Femur (tissue), 1 donor: ENCODE data around the gene LRIT3.

Experiments used
- DNase-seq: peaks from one replicate; pipeline ENCODE4 v3.0.0-alpha.2; 2017

LRIT3 gene

DNA sequence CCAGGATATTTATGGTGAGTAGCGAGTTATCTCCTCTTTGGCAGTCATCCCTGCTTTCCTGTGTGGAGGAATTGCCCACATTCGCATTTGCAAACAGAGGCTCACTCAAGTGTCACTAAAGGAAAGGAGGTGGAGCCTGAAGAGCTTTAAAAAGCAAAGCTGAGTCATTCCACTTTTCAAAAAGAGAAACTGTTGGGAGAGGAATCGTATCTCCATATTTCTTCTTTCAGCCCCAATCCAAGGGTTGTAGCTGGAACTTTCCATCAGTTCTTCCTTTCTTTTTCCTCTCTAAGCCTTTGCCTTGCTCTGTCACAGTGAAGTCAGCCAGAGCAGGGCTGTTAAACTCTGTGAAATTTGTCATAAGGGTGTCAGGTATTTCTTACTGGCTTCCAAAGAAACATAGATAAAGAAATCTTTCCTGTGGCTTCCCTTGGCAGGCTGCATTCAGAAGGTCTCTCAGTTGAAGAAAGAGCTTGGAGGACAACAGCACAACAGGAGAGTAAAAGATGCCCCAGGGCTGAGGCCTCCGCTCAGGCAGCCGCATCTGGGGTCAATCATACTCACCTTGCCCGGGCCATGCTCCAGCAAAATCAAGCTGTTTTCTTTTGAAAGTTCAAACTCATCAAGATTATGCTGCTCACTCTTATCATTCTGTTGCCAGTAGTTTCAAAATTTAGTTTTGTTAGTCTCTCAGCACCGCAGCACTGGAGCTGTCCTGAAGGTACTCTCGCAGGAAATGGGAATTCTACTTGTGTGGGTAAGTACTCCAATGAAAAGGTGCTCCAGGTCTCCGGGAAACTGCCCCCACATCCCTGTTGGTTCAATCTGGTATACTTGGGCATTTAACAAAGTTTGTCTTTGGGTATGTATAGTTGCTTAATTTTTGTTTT lies 65.0 kb downstream of the LRIT3 start, which contains the start of gene EGF:
Gene EGF (plus strand): TSS at position 178 of the 890 bp plus-strand sequence. CDS start 453 bp downstream, at position 631.
- DNase-seq, result no peak

DNA sequence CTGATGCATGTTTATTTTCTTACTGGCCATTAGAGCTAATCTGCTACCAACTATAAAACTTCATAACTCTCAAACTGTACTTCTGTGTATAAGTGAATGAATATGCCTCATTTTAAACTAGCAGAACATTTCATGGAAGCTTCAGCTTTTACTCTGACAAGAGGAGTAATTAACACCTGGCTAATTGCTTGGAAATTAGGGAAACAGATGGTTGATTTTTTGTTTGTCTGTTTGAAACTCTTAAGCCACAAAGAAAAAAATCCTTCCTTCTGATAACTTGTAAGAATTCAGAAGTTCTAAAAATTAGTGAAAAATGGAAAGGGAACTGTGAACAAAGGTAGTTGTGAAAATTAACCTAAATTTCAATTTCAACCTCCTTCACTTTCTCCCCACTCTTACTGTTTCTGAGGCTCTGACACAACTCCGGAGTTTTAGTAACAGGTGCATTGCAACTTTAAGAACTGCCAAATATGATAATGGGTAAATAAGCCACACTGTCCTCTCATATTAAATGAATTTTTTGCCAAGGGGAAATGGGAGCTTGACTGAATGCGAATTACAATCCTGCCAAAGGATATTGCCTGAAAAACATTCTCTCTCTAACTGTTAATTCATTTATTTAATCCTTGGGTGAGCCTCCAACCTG lies 65.8 kb downstream of the LRIT3 start:
- no peak for DNase-seq

DNA sequence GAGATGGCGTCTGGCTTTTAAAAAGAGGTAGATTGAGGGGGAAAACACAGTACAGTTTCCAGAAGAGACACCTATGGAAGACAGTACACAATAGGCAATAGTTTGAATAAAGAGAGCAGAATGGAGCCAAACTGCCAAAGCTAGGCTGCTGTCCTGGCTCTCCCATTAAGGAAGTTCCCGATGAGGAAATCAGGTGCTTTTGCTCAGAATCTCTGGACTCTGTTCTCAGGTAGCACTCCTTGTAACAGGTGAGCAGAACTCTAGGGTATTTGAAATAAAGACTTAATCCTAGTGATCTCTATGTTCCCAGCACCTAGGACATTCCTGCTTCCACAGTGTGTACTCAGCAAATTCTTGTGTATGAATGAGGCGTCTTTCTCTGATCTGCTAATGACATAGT lies 66.4 kb downstream of the LRIT3 start:
- DNase-seq, result no peak

DNA sequence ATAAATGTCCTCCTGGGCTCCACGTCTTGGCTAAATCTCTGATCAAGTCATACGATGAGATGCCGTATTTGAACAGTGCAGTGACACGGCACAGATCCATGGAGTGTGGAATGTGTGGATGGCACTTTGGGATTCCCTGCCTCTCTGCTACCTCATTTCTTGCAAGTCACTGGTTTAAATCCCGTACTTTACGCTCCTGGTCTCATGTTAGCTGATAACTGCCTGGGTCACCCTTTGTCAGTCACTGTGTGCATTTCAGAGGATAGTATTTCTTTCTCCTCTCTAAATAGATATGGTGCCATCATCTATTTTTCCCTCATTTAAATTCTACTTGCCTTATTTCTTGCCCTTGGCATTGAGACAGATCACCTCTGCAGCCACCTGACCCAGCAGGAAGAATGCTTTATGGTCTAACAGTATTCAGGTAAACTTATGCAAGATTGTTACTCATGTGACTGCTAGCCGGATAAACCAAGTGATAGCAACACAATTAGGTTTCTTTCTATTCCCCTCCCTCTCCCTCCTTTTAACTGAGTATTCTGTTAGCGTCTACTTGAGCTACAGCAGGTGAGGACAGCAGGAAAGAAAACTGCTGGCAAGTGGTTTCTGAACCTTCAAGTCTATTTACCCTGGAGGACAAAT lies 67.6 kb downstream of the LRIT3 start:
- no peak for DNase-seq

DNA sequence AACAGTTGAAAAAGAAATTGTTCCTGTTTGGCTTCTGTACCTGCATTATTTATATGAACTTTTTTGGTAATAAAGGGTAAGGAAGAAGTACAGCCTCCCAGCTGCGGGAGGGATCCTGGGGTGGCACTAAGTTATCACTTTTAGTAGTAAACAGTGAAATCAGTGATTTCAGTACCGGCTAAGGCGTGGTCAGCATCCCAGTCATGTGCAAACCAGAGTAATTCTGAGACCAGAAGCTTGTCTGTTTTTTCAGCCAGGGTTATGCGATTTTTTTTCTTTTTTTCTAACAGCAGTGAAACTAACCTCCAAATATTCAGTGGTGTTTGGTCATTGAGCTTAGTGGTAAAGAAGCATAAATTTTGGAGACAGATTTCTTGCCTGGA lies 68.1 kb downstream of the LRIT3 start:
- no peak for DNase-seq

DNA sequence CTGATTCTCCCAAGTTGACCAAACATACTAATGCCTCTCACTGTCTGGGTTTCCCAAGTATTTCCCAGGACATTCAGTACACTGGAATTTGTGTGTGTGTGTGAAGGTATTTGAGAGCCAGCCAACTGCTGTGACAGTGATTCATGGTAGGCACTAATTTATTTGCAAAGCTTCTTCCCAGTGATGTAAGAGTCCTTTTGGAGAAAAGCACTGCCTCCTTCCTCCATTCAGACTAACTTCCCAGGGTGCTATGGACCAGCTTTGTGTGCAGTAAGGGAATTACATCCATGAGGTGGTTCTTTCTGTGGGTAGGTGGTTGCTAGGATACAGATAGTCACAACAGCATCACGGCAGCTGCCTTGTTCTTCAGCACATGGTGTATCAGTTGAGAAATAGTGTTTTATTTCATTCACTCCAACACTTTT lies 73.5 kb downstream of the LRIT3 start:
- no peak for DNase-seq
